OCI-LY1 (cell line): ENCODE results near the gene MLX.

Experiments
- CTCF ChIP-seq: fragments of 200-600 bp; sonication (generic), shearing (Covaris generic); IDR thresholded peaks from 2 replicates; pipeline ENCODE4 v1.5.1; 2017; ENCODE audit warnings: mild to moderate bottlenecking, antibody characterized with exemption, low read length, moderate library complexity, mixed read lengths
- EZH2 ChIP-seq: fragments of 200-600 bp; sonication (generic), shearing (Covaris generic); IDR thresholded peaks from 2 replicates; pipeline ENCODE4 v1.8.0; 2017; ENCODE audit warnings: borderline replicate concordance, mixed run types, mild to moderate bottlenecking, antibody characterized with exemption, low read length, moderate library complexity, mixed read lengths

GRCh38 chr17:42547001-42547461, 19.9 kb upstream of the MLX start:
- TF ChIP-seq CTCF = no peak
- no peak for TF ChIP-seq EZH2
